HG03159 (cell line): ENCODE data around the gene TUFT1.
"Not testable (repeated sequence)": the region's sequence is repeated elsewhere in the genome, so short reads cannot be mapped to it uniquely, and the experiment has no call there.

Experiments
- ATAC-seq: cut with Tn5 transposase; IDR thresholded peaks from one replicate; pipeline ENCODE4 v1.9.1; 2021; ENCODE audit warnings: mild to moderate bottlenecking, moderate library complexity; ENCODE audit not compliant: unreplicated experiment

The TUFT1 gene

DNA sequence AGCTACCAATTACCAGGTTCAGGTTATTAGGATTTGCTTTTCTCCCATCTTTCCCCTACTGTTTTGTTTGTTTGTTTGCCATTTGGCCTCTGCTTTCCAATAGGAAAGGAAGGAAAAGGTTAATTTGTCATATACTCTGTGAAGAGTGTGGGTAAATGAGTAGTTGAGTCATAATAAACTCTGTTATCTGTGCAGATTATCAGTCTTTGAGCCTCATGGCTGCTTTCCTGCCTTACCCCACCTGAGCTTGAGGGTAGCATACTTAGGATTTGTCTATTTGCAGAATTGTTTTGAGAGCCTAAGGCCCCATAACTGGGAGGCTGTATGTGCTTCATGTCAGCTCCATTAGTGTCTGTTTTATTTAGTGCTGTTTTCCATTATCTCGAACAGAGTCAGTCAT lies 38.8 kb downstream of the TUFT1 start:
- ATAC-seq: no peak

GRCh38 chr1:151579436-151580225 lies 39.5 kb downstream of the TUFT1 start:
- no peak for ATAC-seq

DNA sequence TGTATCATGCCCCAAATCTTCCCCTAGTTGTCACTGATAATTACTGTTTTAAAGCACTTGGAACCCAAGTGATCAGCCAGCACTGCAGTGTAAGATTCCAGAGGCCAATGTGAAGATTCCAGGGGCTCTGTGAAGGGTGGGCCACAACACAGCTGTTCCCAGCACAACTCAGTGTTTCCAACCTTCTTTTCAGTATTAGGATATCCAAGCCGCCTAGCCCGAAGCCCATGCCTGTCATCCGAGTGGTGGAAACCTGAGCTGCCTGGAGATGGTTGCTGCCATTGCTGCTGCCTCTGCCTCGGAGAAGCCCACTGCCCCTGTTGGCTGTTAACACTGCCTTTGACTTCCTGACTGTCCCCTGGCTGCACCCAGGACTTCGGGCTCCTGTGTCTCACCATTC lies 41.3 kb downstream of the TUFT1 start:
- no peak for ATAC-seq

DNA sequence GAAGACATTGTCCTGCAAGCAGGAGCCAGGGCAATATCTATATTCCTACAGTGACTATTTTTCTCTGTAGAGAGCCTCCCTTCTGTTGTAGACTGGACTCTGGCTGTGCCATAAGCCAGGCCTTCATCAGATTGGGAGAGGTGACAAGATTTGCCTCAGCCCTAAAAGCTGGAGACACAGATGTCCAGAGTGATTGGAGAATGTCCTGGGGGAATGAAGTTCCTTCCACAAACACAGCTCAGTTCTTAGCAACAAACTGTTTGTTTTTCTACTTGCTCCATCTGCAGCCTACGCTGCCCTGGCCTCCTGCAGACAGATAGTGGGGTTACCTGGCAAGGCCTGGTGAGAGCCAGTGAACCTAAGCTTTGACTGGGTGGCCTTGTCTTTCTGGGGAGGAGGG lies 41.8 kb downstream of the TUFT1 start:
- no peak for ATAC-seq

DNA sequence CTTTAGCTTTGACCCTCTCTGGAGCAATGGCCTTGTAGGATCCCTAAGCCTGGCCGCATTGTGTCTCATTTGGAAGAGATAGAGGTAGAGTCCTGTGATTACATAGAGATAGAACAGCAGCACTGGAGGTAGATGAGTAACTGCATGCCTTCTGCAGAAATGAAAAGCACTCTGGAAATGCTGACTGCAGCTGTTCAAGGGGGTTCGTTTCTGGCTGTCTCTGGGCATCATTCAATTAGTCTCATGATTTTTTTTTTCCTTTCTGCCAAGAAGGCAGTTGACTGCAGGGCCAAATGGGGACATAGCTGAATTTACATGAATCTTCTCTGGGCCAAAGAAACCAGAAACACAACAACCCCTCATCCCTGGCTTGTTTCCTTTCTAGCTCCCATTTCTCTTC lies 43.7 kb downstream of the TUFT1 start:
- ATAC-seq: no peak

DNA sequence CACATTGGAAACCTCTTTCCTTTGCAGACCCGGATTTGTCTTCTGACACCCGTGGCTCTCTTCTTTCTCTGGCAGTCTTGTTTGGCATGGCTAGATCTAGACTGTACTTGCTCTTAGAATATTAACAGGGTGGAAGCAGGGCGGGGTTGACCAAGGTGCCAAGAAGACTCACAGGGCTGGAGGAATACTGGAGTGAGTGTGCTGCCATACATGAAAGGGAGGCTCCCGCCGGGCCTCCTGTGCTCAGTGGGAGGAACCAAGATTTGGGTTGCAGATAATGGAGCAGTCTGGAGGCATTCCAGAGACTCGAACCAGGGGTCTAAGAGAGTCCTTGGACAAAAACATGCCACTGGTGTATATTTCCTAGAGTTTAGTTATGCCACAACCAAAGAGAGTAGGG lies 44.2 kb downstream of the TUFT1 start:
- ATAC-seq: no peak

DNA sequence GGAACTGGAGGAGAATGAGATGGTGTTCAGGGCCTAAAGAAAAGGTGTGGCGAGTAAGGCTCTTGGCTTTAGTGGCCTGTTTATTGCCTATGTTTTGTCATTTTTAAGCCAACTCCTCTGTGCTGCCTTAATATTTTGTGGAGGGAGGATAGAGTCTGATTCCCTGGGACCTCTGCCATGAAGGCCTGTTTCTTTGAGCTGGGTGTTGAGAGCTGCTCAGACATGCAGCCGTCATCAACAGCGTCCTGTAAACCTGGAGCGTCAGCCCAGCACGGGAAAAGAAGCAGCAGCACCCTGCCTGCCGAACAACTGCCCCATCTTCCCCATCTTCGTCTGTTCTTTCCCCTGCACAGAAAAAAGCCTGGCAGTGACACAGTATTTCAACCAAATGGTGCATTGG lies 44.7 kb downstream of the TUFT1 start:
- ATAC-seq: no peak

DNA sequence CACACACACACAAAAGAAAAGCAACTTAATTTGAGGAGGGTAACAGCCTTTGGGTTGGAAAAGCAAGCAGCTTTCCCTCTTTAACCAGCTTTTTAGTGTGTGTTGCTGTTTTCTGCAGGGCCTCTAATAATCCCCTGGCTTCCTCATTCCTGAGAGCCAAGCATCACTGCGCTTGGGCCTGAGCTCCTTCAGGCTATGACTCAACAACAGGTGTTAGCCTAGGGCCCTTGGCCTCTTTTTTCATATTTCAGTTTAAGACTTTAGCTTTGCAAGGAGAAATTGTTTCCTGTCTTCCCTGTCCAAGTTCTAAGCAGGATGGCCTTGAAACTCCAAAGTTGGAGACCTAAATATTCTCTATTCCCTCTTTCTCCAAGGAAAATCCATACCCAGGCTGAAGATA lies 45.5 kb downstream of the TUFT1 start:
- ATAC-seq: no peak

DNA sequence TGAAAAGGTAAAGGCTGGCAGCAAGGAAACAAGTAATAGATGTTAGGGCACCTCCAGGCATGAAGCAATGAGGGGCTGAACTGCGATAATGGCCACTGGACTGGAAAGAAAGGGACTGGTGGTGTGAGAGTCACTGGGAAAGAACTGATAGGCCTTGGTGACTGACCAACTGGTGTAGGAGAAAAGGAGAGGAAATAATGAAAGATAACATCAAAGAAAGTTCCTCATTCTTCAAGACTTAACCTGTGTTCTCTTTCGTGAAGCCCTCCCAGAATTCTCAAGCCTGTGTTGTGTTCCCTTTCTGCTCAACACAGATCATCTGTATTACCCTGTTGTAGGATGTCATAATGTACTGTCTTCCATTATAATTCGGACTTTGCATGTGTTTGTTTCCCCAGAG lies 50.9 kb downstream of the TUFT1 start:
- no peak for ATAC-seq

DNA sequence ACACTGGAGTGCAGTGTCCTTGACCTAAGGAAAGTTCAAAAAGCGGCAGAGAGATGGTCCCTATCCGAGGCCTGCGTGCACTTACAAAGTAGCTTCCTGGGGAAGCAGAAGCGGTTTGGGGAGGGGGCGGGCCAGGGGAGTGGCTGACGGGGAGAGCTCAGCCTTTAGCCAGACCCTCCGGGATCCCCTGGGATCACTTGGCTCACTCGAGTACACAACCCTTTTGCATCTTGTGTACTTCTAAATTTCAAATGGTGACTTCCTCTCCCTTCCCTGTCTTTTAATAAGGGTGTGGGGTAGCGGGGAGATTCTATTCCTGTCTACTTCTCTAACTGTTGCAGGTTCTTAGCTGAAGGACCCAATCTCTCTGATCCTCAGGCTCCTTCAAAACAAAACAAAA lies 53.6 kb downstream of the TUFT1 start:
- ATAC-seq: no peak

GRCh38 chr1:151594143-151594625 lies 54.1 kb downstream of the TUFT1 start:
- ATAC-seq: no peak

DNA sequence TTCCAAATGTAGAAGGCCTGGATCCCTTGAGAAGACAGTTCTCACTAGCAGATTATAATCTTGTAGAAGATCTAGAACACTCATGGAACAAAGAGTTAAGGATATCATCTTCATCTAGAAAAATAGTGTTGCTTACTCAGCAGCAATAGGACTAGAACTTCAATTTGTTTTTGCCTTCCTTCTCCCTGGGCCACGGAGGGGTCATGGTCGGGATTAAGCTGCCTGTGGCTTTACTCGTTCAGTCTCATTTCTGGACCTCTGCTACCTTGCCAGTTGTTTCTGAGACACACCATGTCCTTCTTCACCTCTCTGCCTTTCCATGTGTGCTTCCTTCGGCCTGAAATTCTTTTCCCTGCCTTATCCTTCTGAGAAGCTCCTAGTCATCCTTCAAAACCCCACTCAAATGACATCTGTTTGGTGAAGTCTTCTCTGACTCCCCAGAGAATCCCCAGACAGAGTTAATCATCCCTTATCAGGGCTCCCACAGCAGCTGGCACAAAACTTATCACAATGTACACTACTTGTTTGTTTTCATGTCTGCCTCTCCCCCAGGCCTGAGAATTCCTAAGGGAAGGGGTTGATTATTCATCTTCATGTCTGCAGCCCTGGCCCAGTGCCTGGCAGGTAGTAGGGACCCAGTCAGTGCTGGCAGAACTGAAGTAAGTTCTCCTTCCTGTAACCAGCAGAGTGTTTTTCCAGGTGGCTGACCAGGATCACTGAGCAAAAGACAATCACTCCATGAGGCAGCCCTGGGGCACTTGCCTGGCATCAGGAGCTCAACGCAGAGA lies 56.3 kb downstream of the TUFT1 start:
- ATAC-seq: no peak

DNA sequence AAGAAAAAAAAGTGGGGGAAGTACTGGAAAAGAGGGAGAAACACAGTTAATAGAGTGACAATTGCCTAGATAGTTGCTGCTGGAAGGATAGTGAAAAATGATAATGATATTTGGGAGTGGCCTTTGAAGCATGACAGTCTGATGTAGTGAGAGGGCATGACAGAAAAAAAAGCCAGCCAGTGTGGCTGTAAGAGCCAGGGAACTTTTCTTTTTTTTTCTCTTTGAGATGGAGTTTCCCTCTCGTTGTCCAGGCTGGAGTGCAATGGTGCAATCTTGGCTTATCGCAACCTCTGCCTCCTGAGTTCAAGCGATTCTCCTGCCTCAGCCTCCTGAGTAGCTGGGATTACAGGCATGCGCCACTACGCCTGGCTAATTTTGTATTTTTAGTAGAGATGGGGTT lies 62.4 kb downstream of the TUFT1 start:
- not testable (repeated sequence) for ATAC-seq

DNA sequence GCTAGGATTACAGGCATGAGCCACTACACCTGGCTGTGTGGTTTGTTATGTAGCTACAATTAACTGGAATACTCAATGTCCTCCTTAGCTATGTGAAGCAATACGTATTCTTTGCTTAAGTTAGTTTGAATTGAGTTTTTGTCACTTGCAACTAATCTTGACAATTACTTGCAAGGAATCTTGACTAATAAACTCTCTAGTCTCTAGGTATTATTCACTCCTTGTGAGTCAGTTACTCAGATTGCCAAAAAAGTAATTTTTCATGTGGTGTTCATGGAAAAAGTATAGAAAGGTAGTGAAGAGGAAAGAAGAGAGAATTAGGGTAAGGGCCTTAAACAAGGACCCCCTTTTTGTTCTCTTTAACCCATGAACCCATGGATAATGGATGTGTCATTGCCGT lies 64.2 kb downstream of the TUFT1 start:
- no peak for ATAC-seq

GRCh38 chr1:151606384-151606783 lies 66.3 kb downstream of the TUFT1 start:
- ATAC-seq: no peak

DNA sequence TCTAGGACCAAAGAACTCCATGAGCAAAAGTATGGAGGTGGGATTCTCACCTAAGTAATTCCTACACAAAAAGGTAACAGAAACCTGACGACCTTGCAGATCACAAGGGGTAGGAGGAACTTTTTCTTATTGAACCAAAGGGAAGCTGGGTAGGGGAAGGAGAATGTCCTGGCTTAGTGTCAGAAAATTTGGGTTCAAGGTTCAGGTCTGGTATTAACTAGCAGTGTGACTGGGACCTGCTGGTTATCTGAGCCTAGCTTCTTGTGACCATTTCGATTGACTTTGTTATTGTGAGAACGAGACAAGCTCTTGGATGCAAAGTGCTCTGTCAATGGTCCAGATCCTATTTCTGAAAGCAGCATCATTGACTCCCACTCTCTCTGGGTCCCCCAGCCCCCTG lies 66.7 kb downstream of the TUFT1 start:
- ATAC-seq: no peak

DNA sequence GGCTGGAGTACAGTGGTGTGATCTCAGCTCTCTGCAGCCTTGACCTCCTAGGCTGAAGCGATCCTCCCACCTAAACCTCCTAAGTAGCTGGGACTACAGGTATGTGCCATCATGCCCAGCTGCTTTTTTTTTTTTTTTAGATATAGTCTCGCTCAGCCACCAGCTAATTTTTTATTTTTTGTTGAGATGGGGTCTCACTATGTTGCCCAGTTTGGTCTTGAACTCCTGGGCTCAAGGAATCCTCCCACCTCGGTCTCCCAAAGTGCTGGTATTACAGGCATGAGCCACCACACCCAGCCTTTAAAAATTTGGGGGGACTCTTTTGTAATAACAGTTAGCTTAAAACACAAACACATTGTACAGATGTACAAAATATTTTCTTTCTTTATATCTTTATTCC lies 70.0 kb downstream of the TUFT1 start:
- ATAC-seq: no peak

DNA sequence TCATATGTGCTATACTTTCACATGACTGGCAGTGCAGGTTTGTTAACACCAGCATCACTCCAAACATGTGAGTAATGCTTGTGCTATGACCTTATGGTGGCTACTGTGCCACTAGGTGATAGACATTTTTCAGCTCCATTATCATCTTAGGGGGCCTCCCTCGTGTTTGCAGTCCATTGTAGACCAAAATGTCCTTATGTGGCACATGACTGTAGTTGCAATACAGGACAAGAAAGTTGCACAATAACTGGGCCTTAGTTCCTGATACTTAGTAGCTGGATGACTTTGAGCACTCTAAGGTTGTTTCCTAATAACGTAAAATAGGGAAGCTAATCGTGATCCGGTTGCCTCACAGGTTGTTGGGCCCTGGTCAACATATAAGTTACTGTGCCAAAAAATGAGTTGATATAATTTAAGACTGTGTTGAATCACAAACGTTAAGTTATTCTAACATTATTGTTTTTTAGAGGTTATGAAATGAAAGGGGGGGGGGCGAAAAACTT lies 71.2 kb downstream of the TUFT1 start:
- ATAC-seq: no peak

DNA sequence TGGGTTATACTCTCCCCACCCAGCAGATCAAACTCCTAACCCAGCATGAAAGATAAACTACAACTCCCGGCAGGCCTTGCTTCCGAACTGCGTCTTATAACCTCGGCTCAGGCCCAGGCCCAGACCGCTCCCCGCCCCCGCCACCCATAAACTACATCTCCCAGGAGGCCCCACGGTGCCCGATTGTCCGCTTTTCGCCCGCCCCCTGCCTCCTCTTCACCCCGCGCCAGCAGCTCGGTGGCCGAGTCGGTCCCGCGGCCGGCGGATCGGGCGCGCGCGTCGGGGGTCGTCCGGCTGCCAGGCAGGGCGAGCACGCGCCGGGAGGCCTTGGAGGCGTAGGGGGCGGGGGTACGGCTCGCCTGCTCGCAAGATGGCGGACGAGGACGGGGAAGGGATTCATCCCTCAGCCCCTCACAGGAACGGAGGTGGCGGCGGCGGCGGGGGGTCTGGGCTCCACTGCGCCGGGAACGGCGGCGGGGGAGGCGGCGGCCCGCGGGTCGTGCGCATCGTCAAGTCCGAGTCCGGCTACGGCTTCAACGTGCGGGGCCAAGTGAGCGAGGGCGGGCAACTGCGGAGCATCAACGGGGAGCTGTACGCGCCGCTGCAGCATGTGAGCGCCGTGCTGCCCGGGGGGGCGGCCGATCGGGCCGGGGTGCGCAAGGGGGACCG lies 71.9 kb downstream of the TUFT1 start, which contains the start of gene SNX27:
SNX27 (plus strand) TSS at position 219 of the 669 bp plus-strand sequence; CDS start at position 371, 152 bp downstream.
- peak; percentile 92 for ATAC-seq

GRCh38 chr1:151612501-151613281 lies 72.6 kb downstream of the TUFT1 start:
- ATAC-seq: peak; percentile 19
